ENCODE data around the gene ATG2A. TPM values are rescaled to one million over a fixed set of nuclear protein-coding genes. Genes with fewer than 3 reads are reported as not detected.

Gene ATG2A
- total RNA-seq, 1 donor from 2014 or later = 39.3 TPM

DNA sequence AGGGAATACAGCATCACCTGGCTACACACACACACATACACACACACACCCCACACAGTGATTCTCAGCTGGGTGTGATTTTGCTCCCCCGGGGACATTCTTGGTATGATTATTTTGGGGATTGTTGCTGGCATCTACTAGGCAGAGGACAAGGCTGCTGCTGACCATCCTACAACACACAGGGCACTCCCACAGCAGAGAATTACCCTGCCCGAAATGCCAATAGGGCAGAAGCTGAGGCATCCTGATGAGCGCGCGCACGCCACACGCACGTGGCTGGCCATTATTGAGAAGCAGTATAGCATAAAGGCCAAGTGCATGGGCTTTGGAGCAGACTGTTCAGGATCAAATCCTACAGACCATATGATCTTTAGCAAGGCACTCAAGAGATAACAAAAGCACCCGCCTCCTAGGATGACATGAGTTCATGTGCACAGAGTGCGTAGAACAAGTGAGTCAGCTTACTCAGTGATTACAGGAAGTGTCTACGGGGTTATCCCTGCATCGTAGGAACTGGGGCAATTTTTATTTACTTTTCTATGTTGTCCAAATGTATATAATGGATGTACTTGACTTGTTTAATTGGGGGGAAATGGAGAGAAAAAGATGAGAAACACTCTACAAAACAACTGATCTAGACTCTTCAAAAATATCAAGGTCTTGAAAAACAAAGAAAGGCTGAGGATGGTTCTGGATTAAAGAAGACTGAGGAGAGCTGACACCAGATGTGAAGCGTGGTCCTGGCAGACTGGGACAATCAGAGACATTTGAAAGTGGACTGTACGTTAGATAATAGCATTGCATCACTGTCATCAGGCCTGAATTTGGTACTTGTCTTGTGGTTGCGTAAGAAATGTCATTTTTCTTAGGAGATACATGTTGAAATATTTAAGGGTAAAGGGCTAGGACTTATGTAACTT is 31.4 kb downstream of the ATG2A start:
- peak; percentile 53 for DNase-seq (ENCODE audit: low spot score)

DNA sequence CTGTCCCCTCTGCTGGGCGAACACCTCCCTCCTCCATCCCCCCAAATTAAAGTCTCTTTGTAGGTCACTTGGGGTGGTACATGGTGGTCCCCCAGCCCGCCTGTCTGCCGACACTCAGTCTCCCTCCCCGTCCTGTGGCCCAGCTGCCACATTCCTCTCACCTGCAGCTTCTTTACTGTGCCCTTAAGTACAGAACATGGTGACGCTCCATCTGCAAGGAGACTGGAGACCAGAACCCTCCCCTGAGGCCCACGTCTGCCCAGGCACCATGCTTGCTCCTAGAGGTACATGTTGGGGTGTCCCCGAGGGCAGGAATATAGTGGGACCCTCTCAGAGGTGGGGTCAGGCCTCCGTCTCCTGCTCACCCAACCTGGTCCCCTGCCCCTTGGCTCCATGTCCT is 33.0 kb downstream of the ATG2A start:
- no peak for DNase-seq (ENCODE audit: low spot score)

DNA sequence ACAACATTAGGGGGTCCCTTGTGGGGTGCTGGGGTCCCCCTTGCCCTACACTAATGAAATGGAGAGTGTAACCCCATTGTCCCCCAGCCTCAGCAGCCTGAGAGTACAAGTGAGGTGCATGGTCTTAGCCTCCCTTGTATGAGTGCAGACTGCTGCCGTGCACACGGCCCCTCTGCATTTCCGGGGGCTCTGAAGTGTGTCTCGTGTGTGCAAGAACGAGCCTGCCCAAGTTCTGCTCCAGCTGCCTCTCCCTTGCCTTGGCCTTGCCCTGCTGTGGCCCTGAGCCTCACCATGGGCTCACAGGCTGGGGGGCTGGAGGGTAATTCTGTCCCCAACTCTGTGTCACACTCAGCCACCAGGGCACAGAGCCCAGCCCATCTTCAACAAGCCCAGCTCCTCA is 33.4 kb downstream of the ATG2A start:
- no peak for DNase-seq (ENCODE audit: low spot score)

DNA sequence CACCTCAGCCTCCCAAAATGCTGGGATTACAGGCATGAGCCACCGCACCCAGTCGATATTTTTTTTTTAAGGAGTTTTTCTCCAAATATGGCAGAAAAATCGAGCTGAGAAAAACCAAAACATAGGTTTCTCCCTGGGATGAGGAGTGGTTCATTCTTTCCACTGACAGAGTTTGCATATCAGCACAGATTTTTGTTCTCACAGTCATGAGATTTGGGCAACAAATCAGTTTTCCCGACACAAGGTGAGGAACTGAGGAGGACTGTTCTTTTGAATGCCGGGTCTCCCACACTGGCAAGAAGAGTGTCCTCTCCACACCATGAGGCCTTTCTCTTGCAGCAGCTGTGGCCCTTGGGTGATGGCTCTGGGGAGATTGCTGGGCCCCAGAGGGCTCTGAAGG is 34.8 kb downstream of the ATG2A start:
- DNase-seq (ENCODE audit: low spot score) = no peak

DNA sequence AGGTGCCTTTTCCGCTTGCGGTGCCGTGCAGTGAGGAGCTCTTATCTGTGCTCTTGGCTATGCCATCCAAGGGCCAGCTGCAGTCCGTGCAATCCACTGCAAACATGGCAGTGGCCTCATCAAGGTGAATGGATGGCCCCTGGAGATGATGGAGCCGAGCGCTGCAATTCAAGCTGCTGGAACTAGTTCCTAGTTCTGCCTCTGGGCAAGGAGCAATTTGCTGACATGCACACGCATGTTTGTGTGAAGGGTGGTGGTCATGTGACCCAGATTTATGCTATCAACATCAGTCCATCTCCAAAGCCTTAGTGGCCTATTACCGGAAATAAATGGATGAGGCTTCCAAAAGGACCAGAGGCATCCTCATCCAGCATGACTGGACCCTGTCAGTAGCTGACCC is 35.5 kb downstream of the ATG2A start:
- no peak for DNase-seq (ENCODE audit: low spot score)

DNA sequence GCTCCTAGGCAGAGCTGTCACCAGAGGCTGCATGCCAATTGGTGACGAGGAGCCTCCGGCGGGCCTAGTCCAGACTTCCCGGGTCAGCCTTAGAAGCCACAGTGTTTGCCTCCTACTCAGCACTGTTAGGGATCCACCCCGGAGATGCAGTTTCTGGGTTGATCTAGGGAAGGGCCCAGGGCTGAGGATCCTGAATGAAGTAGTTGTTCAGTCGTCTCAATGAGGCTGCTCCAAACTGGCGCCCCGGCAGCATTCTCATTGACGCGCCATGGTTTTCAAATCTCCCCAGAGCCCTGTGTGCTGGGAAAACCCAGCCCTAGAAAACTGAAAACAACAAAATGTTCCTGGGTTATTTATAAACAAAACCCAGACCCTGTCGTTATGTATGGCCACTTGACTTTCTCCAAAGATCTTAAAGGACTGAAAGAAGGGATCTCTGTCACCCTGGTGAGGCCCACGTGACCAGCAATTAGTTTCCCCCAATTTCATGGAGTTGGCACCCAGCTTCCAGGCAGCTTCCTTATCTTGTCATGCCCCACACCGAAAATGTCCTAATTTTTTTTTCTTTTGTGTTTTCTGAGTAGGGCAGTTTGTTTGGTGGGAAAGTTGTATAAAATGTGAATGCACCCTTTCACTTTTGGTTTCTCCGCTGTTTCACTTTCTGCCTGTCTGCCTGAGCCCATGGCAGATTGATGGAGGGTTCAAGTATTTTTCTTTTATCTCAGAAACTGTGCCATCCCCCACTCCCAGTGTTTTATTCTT is 36.6 kb downstream of the ATG2A start:
- no peak for DNase-seq (ENCODE audit: low spot score)

DNA sequence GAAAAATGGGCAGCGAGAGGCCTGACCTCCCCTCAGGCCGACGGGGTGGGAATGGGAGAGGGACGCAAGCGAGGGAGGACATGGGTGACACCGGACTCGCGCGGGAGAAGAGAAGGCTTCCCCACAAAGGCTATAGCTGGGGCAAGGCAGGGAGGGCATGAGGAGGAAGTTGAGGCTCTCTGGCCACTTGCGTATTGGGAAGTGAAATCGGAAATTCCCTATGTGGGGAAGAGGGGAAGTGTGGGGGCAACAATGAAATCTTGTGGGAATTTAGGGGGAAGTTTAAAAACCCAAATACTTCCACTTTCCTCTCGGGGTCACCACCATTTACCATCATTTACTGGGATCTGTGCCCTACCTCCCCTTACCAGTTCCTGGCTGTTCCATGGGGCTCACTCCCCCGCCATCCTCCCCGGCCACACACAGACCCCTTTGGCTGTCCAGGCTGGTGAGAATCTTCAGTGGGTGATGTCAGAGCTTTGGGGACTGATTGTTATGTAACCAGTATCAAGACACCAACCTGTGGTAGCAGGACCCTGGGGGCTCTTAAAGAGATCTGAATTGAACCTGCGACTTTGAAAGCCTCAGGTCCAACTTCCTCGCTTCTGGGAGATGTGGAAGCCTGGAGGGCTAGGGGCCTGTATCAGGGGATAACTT is 37.6 kb downstream of the ATG2A start:
- DNase-seq (ENCODE audit: low spot score) = no peak

DNA sequence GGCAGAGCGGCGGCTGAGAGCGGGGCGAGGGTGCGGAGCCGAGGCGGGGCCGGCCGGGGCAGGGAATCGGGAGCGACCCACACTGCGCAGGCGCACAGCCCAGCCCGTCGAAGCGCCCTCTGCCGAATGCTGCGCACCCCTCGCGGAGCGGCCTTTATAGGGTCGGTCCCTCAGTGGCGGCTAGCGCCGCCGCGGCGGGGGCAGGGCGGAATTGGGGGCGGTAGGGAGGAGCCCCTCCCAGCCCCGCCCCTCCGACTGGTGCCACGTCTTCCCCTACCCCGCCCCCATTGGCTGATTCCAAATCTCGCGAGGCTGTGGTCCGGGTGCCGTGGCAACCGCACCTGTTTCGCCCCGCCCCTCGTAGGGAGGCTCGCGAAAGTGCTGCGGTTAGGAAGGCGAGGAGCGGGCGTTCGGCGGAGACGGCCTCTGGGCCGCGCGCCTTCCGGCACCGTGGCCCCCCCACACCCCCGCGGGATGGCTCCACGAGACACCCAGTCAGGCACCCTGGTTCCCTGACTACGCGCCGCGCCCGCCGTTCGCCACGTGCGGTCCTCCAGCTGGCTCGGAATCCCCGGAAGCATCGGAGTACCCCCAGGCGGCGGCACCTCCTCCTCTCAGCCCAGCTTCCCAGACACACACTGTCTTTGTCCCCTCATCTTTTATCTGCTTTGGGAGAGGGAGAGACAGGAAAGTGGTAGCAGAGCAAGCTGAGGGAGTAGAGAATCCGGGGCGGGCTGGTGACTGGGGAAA is 38.3 kb downstream of the ATG2A start, which contains the start of gene EHD1:
Gene EHD1 (minus strand): TSS at position 128 of the 750 bp plus-strand sequence. CDS start 157 bp downstream, outside the sequence.
- DNase-seq (ENCODE audit: low spot score) = peak; percentile 99

DNA sequence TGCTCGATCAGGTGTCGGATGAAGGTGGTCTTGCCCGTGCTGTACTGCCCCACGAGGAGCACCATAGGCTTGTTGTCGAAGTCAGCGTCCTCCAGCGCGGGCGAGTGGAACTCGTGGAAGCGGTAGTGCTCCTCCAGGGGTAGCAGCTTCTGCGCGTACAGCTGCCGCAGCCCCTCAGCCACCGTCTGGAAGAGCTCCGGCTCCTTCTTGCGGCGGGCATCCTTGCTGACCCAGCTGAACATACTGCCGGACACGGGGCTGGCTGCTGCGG is 38.9 kb downstream of the ATG2A start:
- no peak for DNase-seq (ENCODE audit: low spot score)

DNA sequence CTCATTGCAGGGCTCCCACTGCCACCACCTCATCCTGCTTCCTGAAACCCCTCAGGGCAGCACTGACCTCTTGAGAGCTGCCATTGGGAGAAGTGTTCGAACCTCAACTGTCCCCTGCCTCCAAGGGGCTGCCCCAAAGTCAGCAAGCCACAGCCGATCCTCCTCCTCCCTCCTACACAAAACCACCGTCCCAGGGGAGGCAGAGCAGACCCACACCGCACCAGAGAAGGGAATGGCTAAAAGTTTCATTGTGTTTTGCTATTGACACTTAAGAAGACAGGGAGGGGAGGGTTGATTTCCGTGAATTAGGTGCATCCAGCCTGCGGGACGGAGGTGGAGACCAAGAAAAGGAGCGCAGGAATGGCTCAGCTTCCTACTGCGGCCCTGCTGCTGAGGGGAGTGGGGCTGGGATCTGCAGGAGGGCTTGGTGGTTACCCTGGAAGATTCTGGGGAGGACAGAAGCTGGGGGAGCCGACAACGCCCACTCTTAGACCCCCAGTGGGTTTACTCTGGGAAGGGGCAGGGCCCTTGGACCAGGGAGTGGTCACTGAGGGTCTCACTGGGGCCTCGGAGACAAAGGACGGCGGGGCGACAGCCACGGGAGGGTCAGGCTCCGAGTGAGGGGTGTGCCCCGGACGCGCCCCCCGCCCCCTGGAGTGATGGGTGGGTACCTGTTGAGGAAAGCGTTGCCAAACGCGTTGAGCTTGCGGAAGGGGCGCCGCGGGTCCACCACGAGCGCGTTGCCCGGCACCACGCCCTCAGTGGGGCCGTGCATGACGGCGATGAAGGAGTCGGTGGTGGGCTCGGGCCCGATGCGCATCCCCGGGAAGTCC is 39.4 kb downstream of the ATG2A start:
- DNase-seq (ENCODE audit: low spot score) = no peak

DNA sequence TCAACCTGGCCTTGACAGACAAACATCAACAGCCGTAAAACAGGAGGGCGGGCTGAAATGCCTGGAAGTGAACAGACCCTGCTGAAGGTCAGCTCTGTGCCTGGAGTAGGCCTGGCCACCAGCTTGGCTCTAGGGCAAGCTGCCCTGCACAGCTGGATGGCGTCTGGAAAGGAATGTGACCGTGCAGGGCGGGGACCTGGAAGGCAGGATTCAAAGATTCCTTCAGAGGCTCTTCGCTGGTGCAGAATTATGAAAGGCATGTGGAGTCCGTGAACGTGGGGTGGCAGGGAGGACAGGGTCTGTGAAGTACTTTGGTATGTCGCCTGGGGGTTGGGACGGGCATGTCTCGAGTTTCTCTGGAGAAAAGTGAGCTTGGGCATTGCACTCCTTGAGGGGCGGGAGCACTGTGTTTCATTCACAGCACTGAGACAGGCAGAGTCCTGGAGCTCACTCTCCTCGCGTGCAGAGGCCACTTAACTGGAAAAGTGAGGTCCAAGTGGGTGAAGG is 40.1 kb downstream of the ATG2A start:
- no peak for DNase-seq (ENCODE audit: low spot score)

DNA sequence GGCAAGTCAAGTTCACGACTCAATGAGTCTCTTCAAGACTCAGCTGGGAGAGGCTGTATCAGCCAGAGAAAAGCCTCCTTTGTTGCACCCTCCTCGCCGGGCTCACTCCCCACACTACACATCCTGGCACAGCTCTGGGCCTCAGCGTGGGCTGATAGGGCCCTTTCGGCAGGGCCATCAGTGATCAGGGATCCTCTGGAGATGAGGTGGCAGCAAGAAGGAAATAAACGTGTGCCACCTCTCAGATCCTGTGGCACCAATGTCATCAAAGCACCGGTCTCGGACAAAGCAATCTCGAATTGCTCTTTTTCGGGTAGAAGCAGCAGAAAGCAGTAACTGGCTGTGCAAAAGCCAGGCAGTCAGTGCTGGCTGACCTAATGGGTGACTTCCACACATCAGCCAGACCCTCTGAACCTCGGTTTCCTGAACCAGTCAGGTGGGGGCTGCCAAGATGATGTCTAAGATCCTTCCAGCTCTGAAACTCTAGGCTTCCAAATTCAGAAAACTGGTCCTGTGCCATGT is 40.7 kb downstream of the ATG2A start:
- no peak for DNase-seq (ENCODE audit: low spot score)

DNA sequence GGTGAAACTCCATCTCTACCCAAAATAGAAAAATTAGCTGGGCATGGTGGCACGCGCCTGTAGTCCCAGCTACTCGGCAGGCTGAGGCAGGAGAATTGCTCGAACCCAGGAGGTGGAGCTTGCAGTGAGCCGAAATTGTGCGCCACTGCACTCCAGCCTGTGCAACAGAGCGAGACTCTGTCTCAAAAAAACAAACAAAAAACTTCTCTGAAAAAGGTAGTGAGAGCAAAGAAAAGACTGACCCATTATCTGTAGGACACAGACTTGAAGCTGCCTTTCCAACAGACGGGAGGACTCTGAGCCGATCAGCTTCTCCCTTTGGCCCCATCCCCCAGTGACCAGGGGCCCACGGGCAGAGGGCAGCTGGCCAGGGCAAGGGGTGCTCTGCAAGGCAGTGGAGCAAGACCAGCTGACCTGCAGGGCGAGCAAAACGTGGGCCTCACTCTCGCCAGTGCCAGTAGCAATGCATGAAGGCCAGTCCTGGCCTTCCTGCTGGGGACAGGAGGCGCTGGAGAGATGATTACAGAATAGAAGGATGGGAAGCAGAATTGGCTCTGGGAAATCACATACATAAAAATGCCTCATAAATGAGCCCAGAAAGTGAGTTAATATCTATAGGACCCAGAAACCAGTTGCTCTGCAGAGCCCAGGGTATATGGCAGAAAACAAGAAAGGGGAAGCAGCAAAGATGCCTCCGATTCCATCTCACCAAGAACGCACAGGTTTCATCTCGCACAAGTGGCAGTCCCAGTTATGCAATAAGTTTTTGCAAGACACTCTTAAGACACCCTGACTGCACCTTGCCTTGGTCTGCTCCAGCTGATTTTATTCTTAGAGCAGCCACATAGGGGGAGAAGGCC is 41.4 kb downstream of the ATG2A start:
- DNase-seq (ENCODE audit: low spot score) = no peak

DNA sequence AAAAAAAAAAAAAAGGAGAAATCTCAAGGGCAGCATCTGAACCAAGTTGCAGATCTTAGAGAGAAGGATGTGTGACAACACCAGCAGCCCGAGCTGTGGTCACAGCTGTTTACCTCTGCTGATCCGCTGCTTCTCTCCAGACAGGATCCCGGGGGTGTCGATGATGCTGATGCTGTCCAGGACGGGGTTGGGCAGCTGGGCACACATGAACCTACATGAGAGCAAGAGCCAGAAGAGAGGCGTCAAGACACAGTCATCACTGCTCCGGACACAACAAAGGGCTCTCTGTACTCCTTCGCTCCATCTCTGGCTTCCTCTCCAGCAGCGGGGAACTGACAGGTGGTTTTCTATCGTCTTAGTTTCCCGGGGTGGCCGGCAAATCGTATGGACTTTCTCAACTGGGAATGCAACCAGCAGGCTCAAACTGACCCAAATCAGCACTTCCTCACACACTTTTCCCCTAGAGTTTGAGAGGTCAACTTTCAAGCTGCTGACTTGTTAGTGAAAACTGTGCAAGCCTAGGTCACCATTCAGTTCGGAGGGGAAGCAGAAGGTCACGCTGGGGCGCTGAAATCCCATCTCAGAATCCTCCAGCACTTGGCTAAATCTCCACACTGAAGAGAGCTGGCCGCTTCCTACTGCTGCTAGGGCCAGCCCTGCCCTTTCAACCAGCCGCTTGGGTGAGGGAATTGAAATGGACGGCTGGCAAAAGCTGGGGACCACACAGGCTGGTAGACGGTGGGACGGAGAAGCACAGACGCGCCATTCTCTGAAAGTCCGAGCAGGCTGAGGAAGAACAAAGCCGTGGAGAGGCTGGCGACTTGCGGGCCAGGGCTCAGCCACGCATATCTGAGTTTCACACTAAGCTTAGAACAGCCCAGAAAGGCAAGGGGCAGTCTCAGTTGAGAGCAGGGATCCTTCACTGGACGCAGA is 42.4 kb downstream of the ATG2A start:
- no peak for DNase-seq (ENCODE audit: low spot score)

DNA sequence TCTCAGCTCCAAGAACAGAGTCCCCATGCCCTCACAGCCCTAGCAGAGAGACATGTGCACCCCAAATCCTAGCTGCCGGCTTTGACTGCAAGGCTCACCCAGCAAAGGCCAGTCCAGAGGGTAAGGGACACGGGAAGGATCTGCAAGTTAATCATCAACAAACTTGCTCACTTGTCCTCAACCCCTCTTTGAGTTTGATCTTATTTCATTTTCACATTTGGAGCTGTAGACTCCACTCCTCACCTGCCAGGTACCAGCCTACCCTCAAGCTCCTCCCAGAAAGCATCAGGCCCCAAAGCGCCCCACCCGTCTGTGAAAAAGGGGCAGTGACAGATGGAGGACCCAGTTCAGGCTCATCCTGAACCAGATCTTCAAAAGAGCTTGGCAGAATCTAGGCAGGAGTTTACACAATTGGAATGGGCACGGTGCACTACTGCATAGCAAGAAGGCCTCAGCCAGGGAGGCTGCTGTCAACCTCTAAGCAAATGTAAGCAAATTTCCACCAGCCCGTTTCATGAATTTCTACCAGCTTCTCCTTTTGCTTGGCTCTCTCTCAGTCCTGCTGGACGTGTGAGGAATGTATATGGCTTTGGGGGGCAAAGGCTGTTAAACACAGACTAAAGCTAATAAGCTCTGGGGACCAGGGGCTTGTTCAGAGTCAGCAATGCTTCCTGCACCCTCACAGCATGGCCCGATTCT is 44.1 kb downstream of the ATG2A start:
- DNase-seq (ENCODE audit: low spot score) = no peak

DNA sequence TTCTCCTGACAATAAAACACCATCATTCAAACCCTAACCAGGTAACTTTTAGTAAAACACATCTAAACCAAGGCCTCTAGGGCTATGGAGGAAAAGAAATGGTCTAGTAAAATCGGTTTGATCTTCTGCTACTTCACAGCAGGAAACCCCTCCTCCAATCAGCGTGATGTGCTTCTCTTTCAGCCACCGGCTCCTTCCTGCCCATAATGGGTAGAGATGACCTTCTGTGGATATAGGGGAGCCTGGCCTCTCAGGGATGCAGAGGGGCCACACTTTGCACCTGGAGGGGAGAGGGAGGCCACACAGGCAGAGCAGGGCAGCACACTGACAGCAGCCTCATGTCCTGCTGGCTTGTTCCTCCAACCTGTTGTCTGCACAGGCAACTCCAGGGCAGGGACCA is 45.5 kb downstream of the ATG2A start:
- DNase-seq (ENCODE audit: low spot score) = no peak

DNA sequence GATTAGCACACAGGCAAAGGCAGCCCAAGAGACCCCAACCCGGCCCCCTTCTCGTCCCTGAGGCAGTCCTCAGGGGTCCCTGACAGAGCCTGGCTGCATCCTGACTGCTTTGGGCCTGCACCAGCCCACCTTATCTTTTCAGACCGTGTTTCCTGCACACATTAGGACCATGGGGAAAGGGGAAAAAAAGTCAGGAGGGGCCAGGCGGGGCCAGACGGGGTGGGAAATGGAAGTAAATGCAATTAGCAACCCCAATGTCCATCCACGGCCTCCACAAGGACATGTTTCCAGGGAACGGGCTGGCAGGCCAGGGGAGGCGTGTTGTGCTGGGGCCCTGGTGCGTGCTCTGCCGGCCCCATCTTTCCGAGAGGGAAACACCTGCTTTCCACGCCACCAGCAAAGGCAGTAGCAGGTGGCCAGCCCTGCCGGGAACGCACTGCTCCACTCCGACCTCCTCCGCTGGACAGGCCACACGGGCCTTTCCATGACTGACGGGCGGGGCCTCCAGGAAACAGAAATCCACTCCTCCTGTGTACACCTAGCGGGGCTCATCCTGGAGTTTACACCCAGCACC is 46.0 kb downstream of the ATG2A start:
- DNase-seq (ENCODE audit: low spot score) = no peak
